Left lung (tissue), 10 donors: Measurements from ENCODE around the gene HMOX2. TPM values are rescaled to one million over a fixed set of nuclear protein-coding genes. Genes with fewer than 3 reads are reported as not detected.

Experiments
- ATAC-seq: fragments of 200-7000 bp; cut with Tn5 transposase; one replicate; pipeline ENCODE4 v1.9.1; 2020; ENCODE audit warnings: moderate library complexity
- DNase-seq, 4 donors: peaks; one replicate each; pipeline ENCODE4 v3.0.0-alpha.2; 2013 to 2020
- H3K27ac ChIP-seq, 2 donors: fragments of 200-600 bp; sonication (generic) in 1 of 2; one replicate each; pipeline versions ENCODE4 v1.5.0 to v1.8.0; 2020 to 2021
- H3K27me3 ChIP-seq, 2 donors: fragments of 200-600 bp; sonication (generic) in 1 of 2; one replicate each; pipeline versions ENCODE4 v1.5.0 to v1.8.0; 2020 to 2021
- H3K36me3 ChIP-seq, 2 donors: fragments of 200-600 bp; sonication (generic) in 1 of 2; one replicate each; pipeline versions ENCODE4 v1.5.0 to v1.8.0; 2020 to 2021
- H3K4me1 ChIP-seq, 2 donors: fragments of 200-600 bp; one replicate each; pipeline ENCODE4 v1.8.0; 2021
- H3K4me3 ChIP-seq, 2 donors: fragments of 200-600 bp; sonication (generic) in 1 of 2; one replicate each; pipeline versions ENCODE4 v1.5.0 to v1.8.0; 2020 to 2021; ENCODE audit warnings: mild to moderate bottlenecking in 1 of 2
- H3K9me3 ChIP-seq, 2 donors: fragments of 200-600 bp; sonication (generic) in 1 of 2; one replicate each; pipeline versions ENCODE4 v1.5.0 to v1.8.0; 2020 to 2021
- CTCF ChIP-seq, 2 donors: fragments of 200-600 bp; sonication (generic) in 1 of 2; IDR thresholded peaks; one replicate each; pipeline versions ENCODE4 v1.5.0 to v1.8.0; 2021; ENCODE audit warnings: antibody characterized with exemption in 2 of 2
- intact Hi-C, 2 donors: fragments of 100-400 bp; cut with DNase I; formaldehyde crosslinking; loops; one replicate each; pipeline versions ENCODE4 v1.11.2 to v1.14.2; 2022
- polyA plus RNA-seq, 6 donors: library from polyadenylated mRNA; unstranded; fragments of 120-200 nt; gene quantifications; one replicate each; pipeline ENCODE4 v1.2.1, GENCODE V29; 2013; ENCODE audit not compliant: insufficient read length in 6 of 6
- total RNA-seq, 2 donors: library from RNA; stranded (reverse); fragmentation: NEBNext Ultra II Directional; extraction: Animal tissue kit (Norgen Biotek cat#: 25700); gene quantifications; one replicate each; pipeline ENCODE4 v1.2.1, GENCODE V29; 2021
- donor health status: DM: no; HTN: yes; CAD: no.
- donor health status: DM: no; HTN: no; CAD: no.

Gene HMOX2
- total and polyA plus RNA-seq, 8 donors = 36.2 to 52.1 (median 39.5) TPM

GRCh38 chr16:4557973-4558372 lies 81.8 kb downstream of the HMOX2 start:
- no peaks in the 10 kb centered on the region for H3K27me3 ChIP-seq
- DNase-seq (no peak), ATAC-seq (no peak)
- H3K27ac ChIP-seq = no peak overlapping the region
- H3K4me3 ChIP-seq = no peak overlapping the region
- intact Hi-C loops = no loop called here
- no peaks in the 10 kb centered on the region for H3K9me3 ChIP-seq
- H3K4me1 ChIP-seq = no peaks in the 10 kb centered on the region
- TF ChIP-seq CTCF (IDR thresholded peaks at IDR 0.05) = no peak
- no peaks in the 10 kb centered on the region for H3K36me3 ChIP-seq

Other genes starting within 250 kb of the HMOX2 start
- 1 to 10 TPM in 1 of 2 donors, under 1 TPM in 1; 0.82 to 1.9 TPM for gene SRL, start 234.3 kb upstream of the HMOX2 start, total RNA-seq
- gene SRL, start 234.3 kb upstream of the HMOX2 start, polyA plus RNA-seq = 1 to 10 TPM; 5.1 to 6.5 (median 6.2) TPM
- gene TFAP4, start 203.4 kb upstream of the HMOX2 start, total RNA-seq = 10 to 100 TPM in 1 of 2 donors, 1 to 10 TPM in 1; 6.4 to 12.8 TPM
- gene TFAP4, start 203.4 kb upstream of the HMOX2 start, polyA plus RNA-seq = 10 to 100 TPM; 17.8 to 23.9 (median 21.8) TPM
- 10 to 100 TPM; 28.9 to 31.0 TPM for gene GLIS2, start 160.3 kb upstream of the HMOX2 start, total RNA-seq
- gene GLIS2, start 160.3 kb upstream of the HMOX2 start, polyA plus RNA-seq = 10 to 100 TPM; 17.2 to 29.0 (median 24.4) TPM
- 10 to 100 TPM; 26.2 to 44.6 TPM for gene PAM16, start 125.1 kb upstream of the HMOX2 start, total RNA-seq
- gene PAM16, start 125.1 kb upstream of the HMOX2 start, polyA plus RNA-seq = 10 to 100 TPM; 19.1 to 32.5 (median 29.8) TPM
- gene VASN, start 104.5 kb upstream of the HMOX2 start, total RNA-seq = 10 to 100 TPM; 24.5 to 28.3 TPM
- 10 to 100 TPM; 11.3 to 20.3 (median 15.2) TPM for gene VASN, start 104.5 kb upstream of the HMOX2 start, polyA plus RNA-seq
- gene CORO7, start 59.8 kb upstream of the HMOX2 start, total RNA-seq = 10 to 100 TPM; 36.3 to 81.7 TPM
- 10 to 100 TPM; 15.7 to 25.7 (median 18.9) TPM for gene CORO7, start 59.8 kb upstream of the HMOX2 start, polyA plus RNA-seq
- 10 to 100 TPM; 29.6 to 53.5 TPM for gene DNAJA3, start 50.5 kb upstream of the HMOX2 start, total RNA-seq
- 10 to 100 TPM; 29.0 to 39.7 (median 35.6) TPM for gene DNAJA3, start 50.5 kb upstream of the HMOX2 start, polyA plus RNA-seq
- 10 to 100 TPM; 31.4 to 36.5 TPM for gene NMRAL1, start 1.8 kb upstream of the HMOX2 start, total RNA-seq
- 10 to 100 TPM; 37.2 to 50.0 (median 42.8) TPM for gene NMRAL1, start 1.8 kb upstream of the HMOX2 start, polyA plus RNA-seq
- 10 to 100 TPM; 22.2 to 27.0 TPM for gene CDIP1, start 62.4 kb downstream of the HMOX2 start, total RNA-seq
- gene CDIP1, start 62.4 kb downstream of the HMOX2 start, polyA plus RNA-seq = 10 to 100 TPM; 18.1 to 26.0 (median 22.6) TPM
- gene C16orf96, start 79.9 kb downstream of the HMOX2 start, total RNA-seq = under 1 TPM; 0.17 to 0.18 TPM
- gene C16orf96, start 79.9 kb downstream of the HMOX2 start, polyA plus RNA-seq = under 1 TPM; 0.19 to 0.45 (median 0.38) TPM
- gene UBALD1, start 138.5 kb downstream of the HMOX2 start, total RNA-seq = 10 to 100 TPM; 26.7 to 27.8 TPM
- 10 to 100 TPM; 12.0 to 27.1 (median 16.3) TPM for gene UBALD1, start 138.5 kb downstream of the HMOX2 start, polyA plus RNA-seq
- gene MGRN1, start 148.4 kb downstream of the HMOX2 start, total RNA-seq = 10 to 100 TPM; 81.6 to 98.1 TPM
- 10 to 100 TPM; 56.9 to 82.9 (median 65.0) TPM for gene MGRN1, start 148.4 kb downstream of the HMOX2 start, polyA plus RNA-seq
- gene NUDT16L1, start 217.2 kb downstream of the HMOX2 start, total RNA-seq = 10 to 100 TPM; 26.6 to 53.1 TPM
- gene NUDT16L1, start 217.2 kb downstream of the HMOX2 start, polyA plus RNA-seq = 10 to 100 TPM; 29.2 to 46.1 (median 35.1) TPM